Measurements from ENCODE around the gene ARHGEF11.

Gene ARHGEF11

DNA sequence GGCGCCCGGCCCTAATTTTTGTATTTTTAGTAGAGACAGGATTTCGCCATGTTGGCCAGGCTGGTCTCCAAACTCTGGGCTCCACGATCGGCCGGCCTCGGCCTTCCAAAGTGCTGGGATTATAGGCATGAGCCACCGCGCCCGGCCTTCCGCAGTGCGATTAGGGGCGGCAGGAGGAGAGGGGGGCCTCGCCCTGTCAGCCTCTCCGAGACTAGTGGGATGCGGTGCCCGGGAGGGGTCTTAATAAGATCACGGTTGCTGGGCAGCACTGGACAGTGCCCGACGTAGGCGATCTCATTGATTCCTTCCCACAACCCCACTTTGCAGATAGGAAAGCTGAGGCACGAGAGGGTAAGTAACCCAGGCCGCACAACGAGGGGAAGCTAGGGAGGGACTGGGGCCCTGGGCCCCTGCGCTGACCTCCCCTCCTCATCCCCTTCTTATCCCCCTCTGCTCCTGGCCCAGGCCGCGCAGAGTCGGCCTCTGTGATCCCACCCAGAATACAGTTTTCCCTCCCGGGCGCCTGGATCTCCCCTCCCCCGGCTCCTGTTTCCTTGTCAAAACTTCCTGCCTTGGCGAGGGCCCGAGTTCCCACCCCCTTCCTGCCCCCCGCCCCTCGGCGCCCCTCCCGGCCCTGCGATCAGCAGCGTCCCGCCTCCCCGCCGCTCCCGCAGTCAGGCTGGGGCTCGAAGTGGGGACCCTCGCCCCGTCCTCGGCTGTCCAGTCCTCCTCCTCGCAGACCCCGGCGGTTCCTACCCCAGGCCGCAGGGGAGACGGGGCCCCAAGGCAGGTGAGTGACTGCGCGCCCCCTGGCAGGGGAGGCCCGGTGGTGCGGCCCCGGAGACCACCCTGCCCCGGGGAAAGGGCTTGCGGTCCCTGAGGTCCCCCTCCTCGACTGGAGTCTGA, 152.2 kb downstream of the ARHGEF11 start, which contains the start of gene PEAR1:
TSS of gene PEAR1 (plus strand) at position 671 of the 906 bp plus-strand sequence. CDS start 10,209 bp downstream, outside the sequence.
- peak; percentile 72 for DNase-seq

DNA sequence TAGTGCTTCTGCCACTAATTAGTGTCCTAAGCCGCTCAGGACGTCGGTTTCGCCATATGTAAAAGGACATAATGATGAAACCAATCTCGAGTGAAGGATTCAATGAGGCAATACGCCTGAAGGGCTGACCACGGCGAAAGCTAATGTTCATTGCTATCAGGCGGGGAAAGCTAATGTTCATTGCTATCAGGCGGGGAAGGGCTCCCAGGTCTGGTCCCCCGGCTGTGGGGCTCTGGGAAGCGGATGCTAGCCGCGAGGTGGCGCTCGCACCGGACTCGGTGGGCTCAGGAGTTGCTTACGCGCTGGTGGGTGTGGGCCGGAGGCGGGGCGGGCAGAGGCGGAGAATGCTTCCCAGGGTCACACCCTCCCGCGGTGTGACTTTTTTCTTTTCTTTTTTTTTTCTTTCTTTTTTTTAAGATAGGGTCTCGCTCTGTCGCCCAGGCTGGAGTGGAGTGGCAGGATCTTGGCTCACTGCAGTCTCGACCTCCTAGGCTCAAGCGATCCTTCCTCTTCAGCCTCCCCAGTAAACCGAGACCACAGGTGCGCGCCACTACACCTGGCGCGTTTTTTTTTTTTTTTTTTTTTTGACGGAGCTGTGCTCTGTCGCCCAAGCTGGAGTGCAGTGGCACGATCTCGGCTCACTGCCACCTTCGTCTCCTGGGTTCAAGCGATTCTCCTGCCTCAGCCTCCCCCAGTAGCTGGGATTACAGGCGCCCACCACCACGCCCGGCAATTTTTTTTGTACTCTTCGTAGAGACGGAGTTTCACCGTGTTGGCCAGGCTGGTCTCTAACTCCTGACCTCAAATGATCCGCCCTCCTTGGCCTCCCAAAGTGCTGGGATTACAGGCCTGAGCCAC, 153.1 kb downstream of the ARHGEF11 start:
- peak; percentile 88 for DNase-seq

DNA sequence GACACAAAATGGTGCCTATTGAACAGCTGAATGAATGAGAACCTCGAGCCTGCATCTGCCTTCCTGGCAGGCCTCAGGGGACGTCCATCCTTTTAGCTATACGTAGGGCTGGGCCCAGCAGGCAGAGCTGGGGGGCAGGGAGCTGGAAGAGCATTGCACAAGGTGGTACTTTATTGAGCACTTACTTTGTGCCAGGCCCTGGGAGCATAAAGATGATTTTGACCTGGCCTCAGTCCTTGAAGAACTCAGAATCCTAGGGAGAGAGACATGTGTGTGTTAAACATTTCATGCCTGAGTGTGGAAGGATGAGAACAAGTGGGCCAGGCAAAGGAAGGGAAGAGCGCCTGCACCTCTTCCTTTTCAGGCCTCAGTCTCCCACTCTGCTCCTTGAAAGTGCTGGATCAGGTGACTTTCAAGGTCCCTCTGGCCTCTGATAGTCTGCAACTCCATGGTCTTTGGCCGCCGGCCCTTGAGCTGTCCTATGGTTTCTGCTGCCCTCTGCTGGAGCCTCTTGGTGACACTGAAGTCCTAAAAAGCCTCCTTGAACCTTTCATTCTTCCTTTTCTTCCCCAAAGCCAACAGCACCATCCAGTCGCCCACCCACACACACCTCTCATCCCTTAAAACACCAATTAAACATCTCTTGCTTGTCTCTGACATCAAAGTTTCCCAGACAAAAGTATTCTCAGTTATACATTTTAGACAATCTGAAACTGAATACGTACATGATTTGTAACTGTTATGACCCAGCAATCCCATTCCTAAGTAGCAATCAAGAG, 155.6 kb downstream of the ARHGEF11 start:
- DNase-seq, result peak; percentile 64

DNA sequence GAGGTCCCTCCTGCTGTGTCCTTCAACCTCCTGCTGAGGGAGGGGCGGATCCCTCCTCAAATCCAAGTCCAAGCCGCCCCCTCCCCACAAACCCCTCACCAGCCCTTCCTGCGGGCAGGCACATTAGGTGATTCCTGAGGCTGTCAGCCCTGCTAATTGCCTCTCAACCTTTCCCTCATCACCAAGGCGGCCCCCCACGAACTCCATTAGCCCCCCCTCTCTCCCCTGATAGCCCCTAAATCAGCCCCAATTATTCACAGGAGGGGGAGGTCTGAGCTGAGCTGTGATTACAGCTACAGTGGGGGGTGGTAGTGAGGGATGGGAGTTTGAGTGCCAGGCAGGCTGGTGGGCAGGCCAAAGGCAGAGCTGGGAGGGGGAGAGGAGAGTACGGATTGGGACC, 157.8 kb downstream of the ARHGEF11 start:
- no peak for DNase-seq

DNA sequence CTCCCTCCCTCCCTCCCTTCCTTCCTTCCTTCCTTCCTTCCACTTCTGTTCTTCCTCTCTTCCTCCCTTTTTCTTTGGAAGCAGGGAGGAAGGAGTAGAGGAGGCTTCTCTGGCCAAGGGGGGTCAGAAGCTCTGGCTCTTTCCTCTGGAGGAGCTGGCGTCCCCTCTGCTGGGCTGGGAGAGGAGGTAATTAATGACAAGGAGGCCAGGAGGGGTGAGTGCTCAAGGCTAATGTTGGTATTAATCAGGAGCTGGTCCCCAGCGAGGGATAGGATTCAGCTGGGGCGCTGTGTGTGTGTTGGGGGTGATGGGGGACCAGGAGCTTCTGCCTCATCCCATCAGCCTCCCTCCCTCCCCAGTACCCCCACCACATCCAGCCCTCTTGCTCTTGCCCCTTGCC, 158.2 kb downstream of the ARHGEF11 start:
- no peak for DNase-seq

DNA sequence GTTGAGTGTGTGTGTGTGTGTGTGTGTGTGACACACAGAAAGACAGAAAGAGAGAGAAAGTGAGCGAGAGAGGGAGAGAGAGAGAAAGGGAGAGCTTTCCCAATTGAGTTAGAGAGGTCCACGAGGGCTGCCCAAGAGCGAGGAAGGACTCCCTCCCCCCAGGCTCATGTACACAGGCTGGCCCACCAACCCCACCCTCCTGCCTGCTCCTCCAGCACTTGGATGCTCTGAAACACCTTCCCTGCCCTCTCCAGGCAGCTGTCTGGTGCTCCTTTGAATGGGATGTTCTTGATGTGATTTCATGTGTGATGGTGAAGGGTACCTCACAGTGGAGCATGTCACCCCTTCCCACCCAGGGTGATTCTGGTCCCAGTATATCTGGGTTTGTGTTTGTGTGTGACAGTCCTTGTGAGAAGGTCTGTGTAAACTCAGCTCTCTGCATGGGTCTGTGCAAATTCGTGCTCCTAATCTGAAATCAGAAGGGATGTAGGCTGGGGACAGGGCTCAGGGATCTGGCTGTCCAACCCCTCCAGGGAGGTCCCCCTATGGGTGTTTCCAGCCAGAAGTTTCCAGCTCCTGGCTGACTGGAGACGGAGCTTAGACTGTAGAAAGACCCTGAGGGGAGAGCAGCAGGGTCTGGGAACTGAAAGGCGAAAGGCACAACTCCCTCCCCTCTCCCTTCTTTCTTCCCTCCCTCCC, 158.8 kb downstream of the ARHGEF11 start:
- no peak for DNase-seq

DNA sequence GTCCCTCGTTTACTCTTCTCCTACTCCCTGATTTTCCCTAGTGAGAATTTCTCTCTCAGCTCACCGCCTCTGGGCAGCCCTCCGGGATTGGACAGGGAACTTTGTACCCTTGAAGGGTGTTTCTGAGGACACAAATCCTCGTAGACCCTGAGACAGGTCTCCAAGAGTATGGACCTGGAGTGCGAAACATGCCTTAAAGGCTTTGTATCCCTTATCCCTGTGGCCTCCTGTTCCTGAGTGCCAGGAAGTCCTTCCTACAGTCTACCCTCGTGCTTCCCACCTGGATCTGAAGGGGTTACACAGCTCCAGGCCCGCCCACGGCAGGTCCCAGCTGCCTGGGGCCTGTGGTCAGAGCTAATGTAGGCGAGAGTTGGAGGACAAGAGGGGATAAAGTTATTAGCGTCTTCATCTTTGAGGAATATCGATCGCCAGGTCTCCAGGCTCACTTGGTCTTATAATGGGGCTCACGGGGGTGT, 159.6 kb downstream of the ARHGEF11 start:
- DNase-seq, result no peak

DNA sequence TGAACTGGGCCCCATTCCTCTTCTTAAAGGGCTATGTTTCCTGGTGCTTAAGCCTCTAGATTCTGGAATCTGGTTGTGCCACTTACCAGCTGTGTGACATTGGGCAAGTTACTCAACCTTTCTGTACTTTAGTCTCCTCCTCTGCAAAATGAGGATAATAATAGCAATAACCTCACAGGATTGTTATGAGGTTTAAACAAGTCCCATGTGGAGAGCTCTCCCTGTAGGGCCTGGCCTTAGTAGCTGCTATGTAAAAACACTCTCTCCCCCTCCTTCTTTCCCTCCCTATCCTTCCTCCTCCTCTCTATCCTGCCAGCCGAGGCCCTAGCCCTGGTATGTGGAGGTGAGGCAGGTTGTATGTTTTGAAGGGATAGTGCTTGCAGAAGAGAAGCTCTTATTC, 160.2 kb downstream of the ARHGEF11 start:
- no peak for DNase-seq
